Muscle layer of colon (tissue), 2 donors: ENCODE measurements around the gene RTRAF.
A peak's percentile ranks its signal among the peaks of the same experiment; 100 is the strongest.

ENCODE experiments used
- H3K27ac ChIP-seq: one replicate; pipeline ENCODE4 v1.7.0; 2013; ENCODE audit warnings: low read depth, mild to moderate bottlenecking, low read length, moderate library complexity
- H3K27me3 ChIP-seq, 2 donors: one replicate each; pipeline ENCODE4 v1.7.0; 2013; ENCODE audit warnings: low read length in 2 of 2, mild to moderate bottlenecking in 2 of 2; ENCODE audit not compliant: insufficient read depth in 2 of 2, control insufficient read depth in 1 of 2
- H3K36me3 ChIP-seq: one replicate; pipeline ENCODE4 v1.7.0; 2013; ENCODE audit warnings: mild to moderate bottlenecking, low read length; ENCODE audit not compliant: insufficient read depth
- H3K4me1 ChIP-seq: one replicate; pipeline ENCODE4 v1.7.0; 2013; ENCODE audit warnings: mild to moderate bottlenecking, low read length; ENCODE audit not compliant: insufficient read depth
- H3K4me3 ChIP-seq, 2 donors: one replicate each; pipeline ENCODE4 v1.7.0; 2013; ENCODE audit warnings: low read length in 2 of 2, low read depth in 1 of 2, mild to moderate bottlenecking in 1 of 2, moderate library complexity in 1 of 2
- H3K9ac ChIP-seq: one replicate; pipeline ENCODE4 v1.7.0; 2013; ENCODE audit warnings: low read length
- H3K9me3 ChIP-seq: one replicate; pipeline ENCODE4 v1.7.0; 2013; ENCODE audit warnings: mild to moderate bottlenecking, low read length
- donor health status: abdominal sarcoma.
- donor health status: Adenocarcinoma of cecum.

RTRAF gene

GRCh38 chr14:52042371-52043289 is 53.3 kb downstream of the RTRAF start:
- Histone ChIP-seq H3K4me1 (peaks cover 59% of the 10 kb centered on the region), H3K27me3 (no peaks in the 10 kb centered on the region), H3K36me3 (peaks cover 44% of the 10 kb centered on the region), H3K9ac (no peak overlapping the region), H3K9me3 (no peaks in the 10 kb centered on the region), H3K4me3 (no peak overlapping the region), H3K27ac (no peak overlapping the region)

GRCh38 chr14:52043690-52044089 is 54.3 kb downstream of the RTRAF start:
- peaks cover 34% of the 10 kb centered on the region for H3K36me3 ChIP-seq
- H3K9ac ChIP-seq: no peak overlapping the region
- no peaks in the 10 kb centered on the region for H3K9me3 ChIP-seq
- H3K4me3 ChIP-seq: no peak overlapping the region
- no peak overlapping the region for H3K27ac ChIP-seq
- peaks cover 70% of the 10 kb centered on the region for H3K4me1 ChIP-seq
- no peaks in the 10 kb centered on the region for H3K27me3 ChIP-seq

GRCh38 chr14:52044791-52045522 is 55.6 kb downstream of the RTRAF start:
- Histone ChIP-seq H3K4me3 (peak overlapping the region in 1 of 2 donors; percentile 12), H3K27ac (peak overlapping the region; percentile 67), H3K9ac (no peak overlapping the region), H3K27me3 (no peaks in the 10 kb centered on the region), H3K9me3 (no peaks in the 10 kb centered on the region), H3K36me3 (peaks cover 21% of the 10 kb centered on the region), H3K4me1 (peaks cover 82% of the 10 kb centered on the region)

GRCh38 chr14:52046376-52046917 is 57.1 kb downstream of the RTRAF start:
- Histone ChIP-seq H3K36me3 (peaks cover 6% of the 10 kb centered on the region), H3K4me3 (no peak overlapping the region), H3K4me1 (peaks cover 96% of the 10 kb centered on the region), H3K9ac (peak overlapping the region; percentile 11), H3K27ac (peak overlapping the region; percentile 53), H3K9me3 (no peaks in the 10 kb centered on the region), H3K27me3 (no peaks in the 10 kb centered on the region)

GRCh38 chr14:52048116-52048515 is 58.8 kb downstream of the RTRAF start:
- Histone ChIP-seq H3K36me3 (peaks cover 5% of the 10 kb centered on the region), H3K4me3 (no peak overlapping the region), H3K9me3 (no peaks in the 10 kb centered on the region), H3K9ac (peak overlapping the region; percentile 24), H3K27me3 (no peaks in the 10 kb centered on the region), H3K27ac (peak overlapping the region; percentile 19), H3K4me1 (peaks cover 96% of the 10 kb centered on the region)

GRCh38 chr14:52048641-52049204 is 59.4 kb downstream of the RTRAF start:
- H3K4me3 ChIP-seq: no peak overlapping the region
- H3K27ac ChIP-seq: no peak overlapping the region
- H3K9ac ChIP-seq: no peak overlapping the region
- no peaks in the 10 kb centered on the region for H3K27me3 ChIP-seq
- H3K9me3 ChIP-seq: no peaks in the 10 kb centered on the region
- peaks cover 96% of the 10 kb centered on the region for H3K4me1 ChIP-seq
- peaks cover 7% of the 10 kb centered on the region for H3K36me3 ChIP-seq

GRCh38 chr14:52049271-52049670 is 59.9 kb downstream of the RTRAF start:
- no peak overlapping the region for H3K27ac ChIP-seq
- peaks cover 98% of the 10 kb centered on the region for H3K4me1 ChIP-seq
- H3K9ac ChIP-seq: no peak overlapping the region
- no peaks in the 10 kb centered on the region for H3K9me3 ChIP-seq
- H3K27me3 ChIP-seq: no peaks in the 10 kb centered on the region
- peaks cover 12% of the 10 kb centered on the region for H3K36me3 ChIP-seq
- no peak overlapping the region for H3K4me3 ChIP-seq

GRCh38 chr14:52049721-52050588 is 60.6 kb downstream of the RTRAF start:
- H3K4me3 ChIP-seq: no peak overlapping the region
- peaks cover 12% of the 10 kb centered on the region for H3K36me3 ChIP-seq
- H3K9ac ChIP-seq: no peak overlapping the region
- no peaks in the 10 kb centered on the region for H3K27me3 ChIP-seq
- H3K27ac ChIP-seq: no peak overlapping the region
- no peaks in the 10 kb centered on the region for H3K9me3 ChIP-seq
- peaks cover 97% of the 10 kb centered on the region for H3K4me1 ChIP-seq

GRCh38 chr14:52051251-52051650 is 61.9 kb downstream of the RTRAF start:
- Histone ChIP-seq H3K9ac (no peak overlapping the region), H3K4me1 (peaks cover 88% of the 10 kb centered on the region), H3K36me3 (peaks cover 12% of the 10 kb centered on the region), H3K4me3 (no peak overlapping the region), H3K9me3 (no peaks in the 10 kb centered on the region), H3K27me3 (no peaks in the 10 kb centered on the region), H3K27ac (peak overlapping the region; percentile 5)

GRCh38 chr14:52051871-52052270 is 62.5 kb downstream of the RTRAF start:
- H3K27ac ChIP-seq: peak overlapping the region; percentile 45
- peaks cover 82% of the 10 kb centered on the region for H3K4me1 ChIP-seq
- H3K36me3 ChIP-seq: peaks cover 12% of the 10 kb centered on the region
- H3K9ac ChIP-seq: no peak overlapping the region
- no peak overlapping the region for H3K4me3 ChIP-seq
- H3K9me3 ChIP-seq: no peaks in the 10 kb centered on the region
- no peaks in the 10 kb centered on the region for H3K27me3 ChIP-seq
